CD4-positive, alpha-beta T cell treated with Interleukin-15 for 1 hour (primary cell): ENCODE data around the gene SBF2.
"Not testable (repeated sequence)": the region's sequence is repeated elsewhere in the genome, so short reads cannot be mapped to it uniquely, and the experiment has no call there.

Source experiments
- DNase-seq: peaks from one replicate; pipeline ENCODE4 v3.0.0-alpha.2; 2020

SBF2 gene

DNA sequence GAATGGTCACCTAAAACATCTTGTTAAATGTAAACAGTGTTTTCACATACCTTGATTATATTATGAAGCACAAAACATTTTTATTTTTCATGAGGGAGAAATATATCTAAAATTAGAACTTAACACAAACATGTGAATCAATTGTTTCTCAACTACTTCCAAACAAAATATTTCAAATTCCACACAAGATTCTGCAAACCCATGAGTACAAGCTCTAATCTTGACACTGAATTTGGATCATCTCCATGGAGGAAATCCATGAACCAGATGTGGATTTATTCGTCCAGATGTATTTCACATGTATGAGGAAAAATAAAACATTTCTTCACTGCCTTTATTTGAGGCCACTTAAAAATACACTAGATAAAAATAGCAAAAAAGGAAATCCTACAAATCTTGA, 184.2 kb downstream of the SBF2 start:
- no peak for DNase-seq

DNA sequence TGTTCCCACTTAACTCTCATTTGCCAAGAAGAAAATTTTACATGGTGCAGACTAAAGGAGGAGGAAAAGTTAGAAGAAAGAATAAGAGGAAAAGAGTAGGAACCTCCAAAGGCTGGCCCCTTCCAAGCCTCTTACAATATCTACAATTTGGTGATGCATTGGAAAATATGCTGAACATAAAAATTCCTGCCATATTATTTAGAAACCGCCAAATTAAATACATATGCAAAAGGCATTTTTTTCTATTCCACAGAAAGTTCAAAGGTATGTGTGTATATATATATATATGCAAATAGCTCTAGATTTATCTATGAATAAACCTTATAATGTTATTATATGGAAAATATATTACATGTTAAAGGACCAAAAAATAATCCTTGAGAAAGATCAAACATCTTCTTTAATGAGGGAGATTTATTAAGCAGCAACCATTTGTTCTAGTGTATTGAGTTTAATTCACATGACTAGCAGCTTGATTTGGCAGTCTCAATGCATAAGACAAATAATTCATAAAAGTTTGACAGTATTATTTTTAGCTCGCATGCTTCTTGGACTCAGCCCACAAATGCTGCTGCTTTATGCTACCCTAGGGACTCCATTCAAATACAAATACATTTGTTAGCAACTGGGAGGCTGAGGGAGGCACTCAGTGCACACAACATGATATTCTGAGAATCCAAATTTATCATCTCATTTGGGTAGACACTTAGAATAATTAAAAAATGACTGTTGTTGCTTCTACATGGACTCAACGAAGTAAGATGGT, 184.9 kb downstream of the SBF2 start:
- DNase-seq, result no peak

GRCh38 chr11:10107497-10107896, 186.5 kb downstream of the SBF2 start:
- no peak for DNase-seq

DNA sequence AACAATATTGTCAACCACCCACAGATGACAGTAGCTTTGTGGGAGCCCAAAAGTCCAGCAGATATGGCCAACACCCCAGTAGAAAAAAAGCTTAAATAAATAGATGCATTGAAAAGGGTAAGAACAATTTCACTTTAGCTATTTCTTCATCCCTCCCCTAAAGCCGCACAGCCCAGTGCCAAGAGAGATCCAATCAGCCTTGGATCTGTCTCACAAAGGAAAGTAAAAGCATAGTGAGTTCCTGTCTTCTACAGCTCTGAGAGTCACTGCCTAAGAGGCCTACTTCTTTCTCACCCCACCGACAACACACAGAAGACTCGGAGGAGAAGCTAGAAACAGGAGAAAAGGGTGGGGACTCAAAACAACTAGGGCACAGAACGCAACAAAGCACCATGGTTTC, 196.4 kb downstream of the SBF2 start:
- DNase-seq, result no peak

- no peak for DNase-seq
These were observed 197.0 kb downstream of the SBF2 start for GRCh38 chr11:10096987-10097386.

GRCh38 chr11:10095412-10096208, 198.4 kb downstream of the SBF2 start:
- no peak for DNase-seq

- DNase-seq, result no peak
These were observed 201.6 kb downstream of the SBF2 start for GRCh38 chr11:10092426-10092825.

GRCh38 chr11:10091314-10092045, 202.5 kb downstream of the SBF2 start:
- DNase-seq, result no peak

- DNase-seq, result not testable (repeated sequence)
These were observed 206.1 kb downstream of the SBF2 start for GRCh38 chr11:10087923-10088225.

- DNase-seq, result no peak
These were observed 206.7 kb downstream of the SBF2 start for GRCh38 chr11:10087186-10087922.

- DNase-seq, result no peak
These were observed 213.9 kb downstream of the SBF2 start for GRCh38 chr11:10080138-10080537.

GRCh38 chr11:10076458-10077141, 217.4 kb downstream of the SBF2 start:
- no peak for DNase-seq

GRCh38 chr11:10075141-10075540, 218.9 kb downstream of the SBF2 start:
- no peak for DNase-seq

GRCh38 chr11:10072841-10073240, 221.2 kb downstream of the SBF2 start:
- no peak for DNase-seq

GRCh38 chr11:10072142-10072541, 221.9 kb downstream of the SBF2 start:
- no peak for DNase-seq

- DNase-seq, result no peak
These were observed 226.3 kb downstream of the SBF2 start for GRCh38 chr11:10067629-10068300.

DNA sequence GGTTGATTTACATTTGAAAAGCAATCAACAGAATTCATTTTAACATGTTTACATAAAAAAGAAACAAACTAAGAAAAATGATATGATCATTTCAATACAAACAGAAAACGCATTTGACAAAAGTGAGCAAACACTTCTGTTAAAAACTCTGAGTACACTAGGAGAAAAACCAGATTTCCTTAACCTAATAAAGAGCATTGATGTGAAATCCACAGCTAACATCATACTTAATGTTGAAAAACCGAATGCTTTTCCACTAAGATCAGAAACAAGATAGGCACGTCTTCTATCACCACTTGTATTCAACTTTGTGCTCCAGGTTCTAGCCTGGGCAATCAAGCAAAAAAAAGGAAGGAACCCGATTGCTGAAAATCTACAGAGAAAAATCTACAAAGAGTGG, 227.6 kb downstream of the SBF2 start:
- DNase-seq, result no peak

DNA sequence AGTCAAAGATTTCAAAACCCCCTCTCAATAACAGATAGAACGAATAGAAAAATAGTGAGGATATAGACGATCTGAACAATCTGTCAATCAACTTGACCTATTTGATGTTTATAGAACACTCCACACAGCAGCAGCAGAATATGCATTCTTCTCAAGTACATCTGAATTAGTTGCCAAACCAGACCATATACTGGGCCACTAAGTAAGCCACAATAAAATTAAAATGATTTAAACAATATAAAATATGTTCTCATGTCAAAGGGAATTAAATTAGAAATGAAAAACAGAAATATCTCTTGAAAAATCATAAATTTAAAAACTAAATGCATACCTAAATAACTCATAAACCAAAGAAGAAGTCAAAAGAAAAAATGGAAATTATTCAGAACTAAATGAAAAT, 229.2 kb downstream of the SBF2 start:
- no peak for DNase-seq

DNA sequence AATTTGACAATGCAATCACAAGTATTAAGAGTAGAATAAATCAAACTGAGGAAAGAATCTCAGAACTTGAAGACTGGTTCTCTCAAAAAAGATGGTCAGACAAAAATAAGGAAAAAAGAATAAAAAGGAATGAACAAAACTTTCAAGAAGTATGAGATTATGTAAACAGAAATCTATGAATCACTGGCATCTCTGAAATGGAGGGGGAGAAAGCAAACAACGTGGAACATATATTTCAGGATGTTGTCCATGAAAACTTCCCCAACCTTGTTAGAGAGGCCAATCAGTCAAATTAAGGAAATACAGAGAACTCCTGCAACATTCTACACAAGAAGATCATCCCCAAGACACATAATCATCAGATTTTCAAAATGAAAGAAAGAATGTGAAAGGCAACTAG, 235.7 kb downstream of the SBF2 start:
- DNase-seq, result no peak

- DNase-seq, result no peak
These were observed 242.0 kb downstream of the SBF2 start for GRCh38 chr11:10051868-10052586.

GRCh38 chr11:10050561-10050960, 243.5 kb downstream of the SBF2 start:
- no peak for DNase-seq
